Smooth muscle cell (in vitro differentiated cells): Measurements from ENCODE around the gene PPP1R15B. TPM values are rescaled to one million over a fixed set of nuclear protein-coding genes. Genes with fewer than 3 reads are reported as not detected.
A peak's percentile ranks its signal among the peaks of the same experiment; 100 is the strongest.

Experiments used
- DNase-seq: peaks from one replicate; lab custom pipeline; 2025; ENCODE audit not compliant: unreplicated experiment; lab: John Stamatoyannopoulos, UW
- H2AFZ ChIP-seq: fragments of 200-600 bp; sonication (generic); 2 replicates; pipeline ENCODE4 v1.6.0; 2016; ENCODE audit warnings: antibody characterized with exemption, low read depth, mild to moderate bottlenecking
- H3F3A ChIP-seq: fragments of 200-600 bp; sonication (generic); 2 replicates; pipeline ENCODE4 v1.6.0; 2017; ENCODE audit warnings: antibody characterized with exemption, low read depth
- H3K27ac ChIP-seq: fragments of 200-600 bp; sonication (generic); 2 replicates; pipeline ENCODE4 v1.5.1; 2016; ENCODE audit warnings: low read depth, mild to moderate bottlenecking
- H3K27me3 ChIP-seq: fragments of 200-600 bp; sonication (generic); 2 replicates; pipeline ENCODE4 v1.6.1; 2016; ENCODE audit warnings: low read depth, mild to moderate bottlenecking
- H3K36me3 ChIP-seq: fragments of 200-600 bp; sonication (generic); 2 replicates; pipeline ENCODE4 v1.5.1; 2016; ENCODE audit warnings: low read depth
- H3K4me1 ChIP-seq: fragments of 200-600 bp; sonication (generic); 2 replicates; pipeline ENCODE4 v1.5.1; 2016; ENCODE audit warnings: low read depth
- H3K4me2 ChIP-seq: fragments of 200-600 bp; sonication (generic); 2 replicates; pipeline ENCODE4 v1.6.0; 2016; ENCODE audit warnings: mild to moderate bottlenecking
- H3K4me3 ChIP-seq: fragments of 200-600 bp; sonication (generic); 2 replicates; pipeline ENCODE4 v1.5.1; 2016; ENCODE audit warnings: mild to moderate bottlenecking
- H3K79me2 ChIP-seq: fragments of 200-600 bp; sonication (generic); 2 replicates; pipeline ENCODE4 v1.6.0; 2016; ENCODE audit warnings: low read depth, mild to moderate bottlenecking
- H3K9ac ChIP-seq: fragments of 200-600 bp; sonication (generic); 2 replicates; pipeline ENCODE4 v1.6.0; 2016; ENCODE audit warnings: low read depth
- H3K9me3 ChIP-seq: fragments of 200-600 bp; sonication (generic); replicated peaks from 2 replicates; pipeline ENCODE4 v1.5.1; 2016; ENCODE audit warnings: low read depth
- H4K20me1 ChIP-seq: fragments of 200-600 bp; sonication (generic); 2 replicates; pipeline ENCODE4 v1.6.0; 2016; ENCODE audit warnings: low read depth
- CTCF ChIP-seq: fragments of 200-600 bp; sonication (generic); IDR thresholded peaks from 2 replicates; pipeline ENCODE4 v1.5.1; 2017; ENCODE audit warnings: borderline replicate concordance, mild to moderate bottlenecking, antibody characterized with exemption; ENCODE audit not compliant: insufficient read depth, poor library complexity, severe bottlenecking
- WGBS: methylation state at CpG from one replicate; pipeline ENCODE4 v1.1.7; 2016; ENCODE audit warnings: low lambda C conversion rate; 5-methylcytosine and 5-hydroxymethylcytosine counted together
- polyA plus RNA-seq: library from polyadenylated mRNA; unstranded; fragments of >200 nt; fragmentation: Nextera tagmentation; extraction: Ambion mirVana; gene quantifications from 2 replicates; pipeline ENCODE4 v1.2.1, GENCODE V29; 2016
- total RNA-seq: library from RNA; depleted of rRNA; stranded (reverse); fragments of >200 nt; gene quantifications from 2 replicates; pipeline ENCODE4 v1.2.3, GENCODE V29; 2014

PPP1R15B gene
- total and polyA plus RNA-seq, 2 experiments from 2014 or later, result 24.1 to 74.8 TPM

- no peak for TF ChIP-seq CTCF
- H3K27ac ChIP-seq, result no peak overlapping the region
- no peaks in the 10 kb centered on the region for H4K20me1 ChIP-seq
- peak overlapping the region; percentile 51 for H2AFZ ChIP-seq
- peak overlapping the region; percentile 61 for H3K4me3 ChIP-seq
- H3K4me2 ChIP-seq, result peak overlapping the region; percentile 91
- no peaks in the 10 kb centered on the region for H3K79me2 ChIP-seq
- H3K4me1 ChIP-seq, result peaks cover 7% of the 10 kb centered on the region
- no peaks in the 10 kb centered on the region for H3F3A ChIP-seq
- no peaks in the 10 kb centered on the region for H3K36me3 ChIP-seq
- no peak overlapping the region for H3K9ac ChIP-seq
- WGBS, result 1% methylated on average over 54 of the region's 55 CpGs
- DNase-seq, result no peak
- peaks cover 99% of the 10 kb centered on the region for H3K27me3 ChIP-seq
- H3K9me3 ChIP-seq, result no peaks in the 10 kb centered on the region
Observed at GRCh38 chr1:204377800-204378668, 33.6 kb downstream of the PPP1R15B start.

GRCh38 chr1:204376919-204377799, 34.5 kb downstream of the PPP1R15B start:
- H3K79me2 ChIP-seq, result no peaks in the 10 kb centered on the region
- no peak for TF ChIP-seq CTCF
- peak overlapping the region; percentile 51 for H2AFZ ChIP-seq
- peaks cover 99% of the 10 kb centered on the region for H3K27me3 ChIP-seq
- peaks cover 7% of the 10 kb centered on the region for H3K4me1 ChIP-seq
- H3K27ac ChIP-seq, result no peak overlapping the region
- H3K4me2 ChIP-seq, result peak overlapping the region; percentile 91
- no peak overlapping the region for H3K9ac ChIP-seq
- no peaks in the 10 kb centered on the region for H3K9me3 ChIP-seq
- DNase-seq, result no peak
- H3K4me3 ChIP-seq, result peak overlapping the region; percentile 61
- WGBS, result 54% methylated on average over 27 of the region's 28 CpGs
- no peaks in the 10 kb centered on the region for H3F3A ChIP-seq
- H3K36me3 ChIP-seq, result no peaks in the 10 kb centered on the region
- no peaks in the 10 kb centered on the region for H4K20me1 ChIP-seq

- 89% methylated on average over 6 of the region's 6 CpGs for WGBS
- no peaks in the 10 kb centered on the region for H3K36me3 ChIP-seq
Observed at GRCh38 chr1:204376465-204376864, 35.2 kb downstream of the PPP1R15B start.

More at GRCh38 chr1:204376465-204376864, 35.2 kb downstream of the PPP1R15B start:
- Histone ChIP-seq H3K27ac (no peak overlapping the region), H3K4me2 (no peak overlapping the region), H3K4me3 (peak overlapping the region; percentile 20), H3K9me3 (no peaks in the 10 kb centered on the region), H3K27me3 (peaks cover 100% of the 10 kb centered on the region), H3K9ac (no peak overlapping the region), H2AFZ (no peak overlapping the region), H3K79me2 (no peaks in the 10 kb centered on the region), H3K4me1 (peaks cover 7% of the 10 kb centered on the region), H4K20me1 (no peaks in the 10 kb centered on the region), H3F3A (no peaks in the 10 kb centered on the region)
- no peak for DNase-seq
- no peak for TF ChIP-seq CTCF
